GM12892 (cell line): Measurements from ENCODE around the gene FBXW8.

Experiments used
- POLR2A ChIP-seq: IDR thresholded peaks from 2 replicates; pipeline ENCODE4 v1.6.1; 2011; ENCODE audit warnings: low read depth, low read length, control low read depth
- POLR2AphosphoS5 ChIP-seq: IDR thresholded peaks from 2 replicates; pipeline ENCODE4 v1.6.1; 2011; ENCODE audit warnings: low read depth, low read length, control low read depth
- TAF1 ChIP-seq: IDR thresholded peaks from 2 replicates; pipeline ENCODE4 v1.6.1; 2011; ENCODE audit warnings: low read depth, mild to moderate bottlenecking, control low read depth, low read length, borderline replicate concordance

- TF ChIP-seq POLR2A (no peak), POLR2AphosphoS5 (no peak), TAF1 (no peak)
These were observed 111.7 kb downstream of the FBXW8 start for GRCh38 chr12:117022465-117022864.
